Activated CD4-positive, alpha-beta memory T cell treated with anti-CD3 and anti-CD28 coated beads, Interleukin-2, amount 10 ng/mL, durations not matched to agents 7 days and 5 days (primary cell): ENCODE data around the gene MYO7B. TPM values are rescaled to one million over a fixed set of nuclear protein-coding genes. Genes with fewer than 3 reads are reported as not detected.

ENCODE experiments used
- CTCF ChIA-PET: fragments of 350-600 bp; sonication (Branson Sonifier 250); formaldehyde crosslinking; loops from one replicate; lab custom pipeline; 2021; ENCODE audit warnings: antibody characterized with exemption, inconsistent platforms; lab: Charles Lee
- POLR2A ChIA-PET: fragments of 350-600 bp; sonication (Branson Sonifier 250); formaldehyde crosslinking; loops from one replicate; lab custom pipeline; 2021; ENCODE audit warnings: antibody characterized with exemption; lab: Charles Lee
- DNase-seq: peaks from one replicate; pipeline ENCODE4 v3.0.0-alpha.2; 2020
- H3K27ac Mint-ChIP-seq: one replicate; pipeline ENCODE4 v1.8.0; 2021; ENCODE audit warnings: mild to moderate bottlenecking, mixed read lengths
- H3K27me3 Mint-ChIP-seq: one replicate; pipeline ENCODE4 v1.8.0; 2021; ENCODE audit warnings: mixed read lengths
- H3K36me3 Mint-ChIP-seq: one replicate; pipeline ENCODE4 v1.8.0; 2021; ENCODE audit warnings: low read depth, mixed read lengths
- H3K4me1 Mint-ChIP-seq: one replicate; pipeline ENCODE4 v1.8.0; 2021; ENCODE audit warnings: mixed read lengths
- H3K4me3 Mint-ChIP-seq: one replicate; pipeline ENCODE4 v1.8.0; 2021; ENCODE audit warnings: mild to moderate bottlenecking, mixed read lengths
- H3K9me3 Mint-ChIP-seq: one replicate; pipeline ENCODE4 v1.8.0; 2021; ENCODE audit warnings: mixed read lengths
- total RNA-seq, 2 experiments: library from RNA; stranded (reverse); gene quantifications; one replicate each; pipeline ENCODE4 v1.2.3, GENCODE V29; 2021

MYO7B gene
- total RNA-seq, 2 experiments from 2014 or later, result 0.13 to 0.18 TPM

DNA sequence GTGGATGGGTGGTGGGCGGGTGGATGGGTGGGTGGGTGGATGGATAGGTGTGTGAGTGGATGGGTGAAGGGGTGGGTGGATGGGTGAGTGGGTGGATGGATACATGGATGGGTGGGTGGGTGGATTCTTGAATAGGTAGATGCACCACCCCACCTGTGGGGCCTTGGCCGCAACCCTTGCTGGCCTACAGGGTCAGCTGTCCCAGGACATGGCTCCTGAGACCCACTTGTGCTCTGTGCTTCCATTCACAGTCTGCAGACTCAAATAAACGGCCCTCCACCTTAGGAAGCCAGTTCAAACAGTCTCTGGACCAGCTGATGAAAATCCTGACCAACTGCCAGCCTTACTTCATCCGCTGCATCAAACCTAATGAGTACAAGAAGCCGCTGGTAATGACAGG lies 54.4 kb downstream of the MYO7B start:
- Mint-ChIP-seq H3K9me3 (no peaks in the 10 kb centered on the region), H3K4me3 (no peak overlapping the region), H3K27ac (no peak overlapping the region), H3K4me1 (peaks cover 4% of the 10 kb centered on the region), H3K27me3 (peaks cover 19% of the 10 kb centered on the region), H3K36me3 (no peaks in the 10 kb centered on the region)
- ChIA-PET POLR2A (no interaction called here), CTCF (interaction anchor here (2.4 to 3.4 kb wide), 2 partner anchors 59 to 63 kb away, joined by 18 to 97 read pairs; no protein-coding TSS in a partner anchor)
- no peak for DNase-seq

DNA sequence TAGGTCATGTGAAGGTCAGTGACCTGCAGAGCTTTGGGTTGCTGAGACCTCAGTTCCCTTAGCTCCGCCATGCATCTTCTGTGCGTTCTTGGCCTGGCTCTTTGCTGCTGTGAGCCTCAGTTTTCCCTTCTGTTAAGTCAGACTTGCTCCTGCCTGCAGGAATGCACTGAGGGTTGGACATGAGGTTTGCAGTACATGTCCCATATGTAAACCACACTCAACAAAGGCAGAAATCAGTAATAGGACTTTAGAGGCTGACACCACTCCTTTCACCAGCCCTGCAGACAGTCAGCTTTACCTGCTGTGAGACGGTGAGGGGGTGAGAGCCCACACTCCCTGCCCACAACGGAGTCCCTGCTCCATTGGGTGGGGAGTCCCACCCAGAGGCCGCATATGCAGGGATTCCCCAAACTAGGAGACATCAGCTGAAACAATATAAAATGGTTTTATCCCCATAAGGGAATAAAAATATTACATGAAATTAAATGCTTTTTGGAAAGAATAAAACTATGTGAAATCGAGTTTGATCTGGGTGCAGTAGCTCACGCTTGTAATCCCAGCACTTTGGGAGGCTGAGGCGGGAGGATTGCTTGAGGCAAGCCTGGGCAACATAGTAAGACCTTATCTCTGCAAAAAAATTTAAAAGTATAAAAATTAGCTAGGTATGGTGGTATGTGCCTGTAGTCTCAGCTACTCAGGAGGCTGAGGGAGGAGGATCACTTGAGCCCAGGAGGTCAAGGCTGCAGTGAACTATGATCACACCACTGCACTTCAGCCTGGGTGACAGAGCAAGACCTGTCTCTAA lies 55.1 kb downstream of the MYO7B start:
- H3K4me3 Mint-ChIP-seq, result no peak overlapping the region
- no peak for DNase-seq
- H3K4me1 Mint-ChIP-seq, result peaks cover 4% of the 10 kb centered on the region
- no peaks in the 10 kb centered on the region for H3K36me3 Mint-ChIP-seq
- H3K27me3 Mint-ChIP-seq, result peaks cover 17% of the 10 kb centered on the region
- no peak overlapping the region for H3K27ac Mint-ChIP-seq
- POLR2A ChIA-PET, result interaction anchor here (0.6 to 1.7 kb wide), 3 partner anchors 10 to 64 kb away, joined by 3 to 6 read pairs (median 3); partner anchors contain the start of gene IWS1
- H3K9me3 Mint-ChIP-seq, result no peaks in the 10 kb centered on the region
- CTCF ChIA-PET, result interaction anchor here (0.6 to 3.4 kb wide), 33 partner anchors 8 to 401 kb away, joined by 3 to 97 read pairs (median 4); partner anchors contain the start of genes GPR17 and SFT2D3

DNA sequence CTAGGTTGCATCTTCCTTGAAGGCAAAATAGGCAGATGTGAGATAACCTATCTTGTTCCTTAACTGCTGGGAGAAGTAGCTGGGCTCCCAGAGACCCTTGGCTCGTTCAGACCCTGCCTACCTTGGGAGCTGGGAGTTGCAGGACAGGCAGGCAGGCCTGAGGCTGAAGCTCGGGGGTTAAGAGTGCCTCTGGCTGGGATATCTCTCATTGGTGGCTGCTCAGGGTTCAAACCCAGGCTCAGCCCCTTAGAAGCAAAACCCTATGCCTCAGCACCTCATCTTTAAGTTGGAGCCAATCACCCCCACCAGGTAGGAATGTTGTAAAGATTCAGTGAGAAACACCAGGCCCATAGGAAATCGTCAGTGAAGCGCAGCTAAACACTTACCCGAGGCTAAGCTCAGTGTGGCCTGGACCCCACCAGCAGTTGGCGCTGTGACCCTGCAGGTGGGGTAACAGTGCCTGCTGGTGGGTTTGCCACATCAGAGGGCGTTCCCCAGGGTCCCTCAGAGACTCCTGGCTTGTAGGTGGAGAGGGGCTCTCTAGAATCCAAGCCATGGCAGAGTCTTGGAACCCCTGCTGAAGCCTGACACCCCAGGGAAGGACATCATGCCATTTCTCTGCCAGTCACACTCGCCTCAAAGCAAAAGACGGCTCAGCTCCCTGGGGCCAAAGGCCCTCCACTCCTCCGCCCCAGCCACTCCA lies 55.9 kb downstream of the MYO7B start:
- Mint-ChIP-seq H3K27ac (no peak overlapping the region), H3K27me3 (peaks cover 13% of the 10 kb centered on the region), H3K36me3 (no peaks in the 10 kb centered on the region), H3K9me3 (no peaks in the 10 kb centered on the region), H3K4me3 (no peak overlapping the region), H3K4me1 (peaks cover 4% of the 10 kb centered on the region)
- ChIA-PET CTCF (interaction anchor here (0.6 to 3.4 kb wide), 33 partner anchors 8 to 400 kb away, joined by 3 to 97 read pairs (median 4); partner anchors contain the start of genes GPR17 and SFT2D3), POLR2A (interaction anchor here (0.6 to 1.7 kb wide), 3 partner anchors 11 to 65 kb away, joined by 3 to 6 read pairs (median 3); partner anchors contain the start of gene IWS1)
- DNase-seq, result peak; percentile 64

DNA sequence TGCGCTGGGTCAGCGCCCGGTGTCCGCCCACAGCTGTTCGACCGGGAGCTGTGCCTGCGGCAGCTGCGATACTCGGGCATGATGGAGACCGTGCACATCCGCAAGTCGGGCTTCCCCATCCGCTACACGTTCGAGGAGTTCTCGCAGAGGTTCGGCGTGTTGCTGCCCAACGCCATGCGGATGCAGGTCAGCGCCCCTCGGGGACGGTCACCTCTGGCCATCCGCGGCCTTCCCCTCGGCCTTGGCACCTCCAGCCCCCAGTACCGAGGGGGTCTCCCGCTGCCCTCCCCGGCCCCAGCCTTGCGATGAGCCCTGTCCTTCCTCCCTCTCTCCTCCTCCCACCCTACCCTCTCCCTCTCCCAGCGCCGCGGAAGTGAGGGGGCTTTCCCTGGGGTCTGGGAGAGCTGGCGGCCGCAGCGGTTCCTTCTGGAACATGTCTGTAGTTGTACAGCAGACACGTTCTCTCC lies 57.3 kb downstream of the MYO7B start:
- Mint-ChIP-seq H3K4me3 (no peak overlapping the region), H3K27me3 (peaks cover 9% of the 10 kb centered on the region), H3K9me3 (no peaks in the 10 kb centered on the region), H3K36me3 (no peaks in the 10 kb centered on the region), H3K27ac (no peak overlapping the region), H3K4me1 (peaks cover 5% of the 10 kb centered on the region)
- ChIA-PET POLR2A (interaction anchor here (1.0 to 1.7 kb wide), 2 partner anchors 39 to 57 kb away, joined by 3 to 6 read pairs; no protein-coding TSS in a partner anchor), CTCF (interaction anchor here (1.7 kb wide), 1 partner anchor 57 kb away, joined by 5 read pairs; no protein-coding TSS in a partner anchor)
- no peak for DNase-seq

DNA sequence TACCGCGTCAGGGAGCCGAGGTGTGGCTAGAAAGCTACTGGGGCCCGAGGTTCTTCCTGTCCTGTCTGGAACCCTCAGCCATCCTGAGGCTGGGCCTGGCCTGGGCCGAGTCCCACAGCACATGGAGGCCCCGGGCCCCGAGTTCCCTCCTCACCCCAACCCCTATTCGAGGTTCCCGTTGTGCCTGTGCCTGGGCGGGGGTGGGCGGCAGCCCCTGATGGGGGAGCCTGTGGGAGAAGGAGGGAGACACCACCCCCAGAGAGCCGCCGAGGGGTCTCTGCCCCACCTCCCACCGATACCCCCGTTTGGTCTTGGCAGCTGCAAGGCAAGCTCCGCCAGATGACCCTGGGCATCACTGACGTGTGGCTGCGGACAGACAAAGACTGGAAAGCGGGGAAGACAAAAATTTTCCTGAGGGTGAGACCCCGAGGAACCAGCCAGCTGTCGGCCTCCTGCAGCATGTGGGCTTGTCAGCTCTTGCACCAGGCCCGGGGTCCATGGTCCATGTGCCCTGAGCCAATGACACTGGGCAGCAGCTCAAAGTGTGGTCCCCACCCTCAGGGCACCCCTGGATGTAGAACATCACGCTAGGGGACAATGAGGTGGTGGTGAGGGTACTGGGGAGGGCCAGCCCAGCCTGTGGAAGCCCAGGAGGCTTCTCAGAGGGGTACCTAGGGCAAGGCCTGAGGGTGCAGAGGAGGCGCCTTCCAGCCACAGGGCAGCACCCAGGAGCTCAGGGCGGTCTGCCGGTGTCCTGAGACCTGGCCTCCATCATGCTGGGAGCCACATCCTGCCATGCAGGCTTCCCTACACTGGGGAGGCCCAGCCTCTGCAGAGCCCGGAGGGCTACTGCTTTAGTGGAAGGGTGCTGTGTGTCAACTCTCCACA lies 58.0 kb downstream of the MYO7B start:
- Mint-ChIP-seq H3K27me3 (peaks cover 9% of the 10 kb centered on the region), H3K4me1 (peaks cover 11% of the 10 kb centered on the region), H3K9me3 (no peaks in the 10 kb centered on the region), H3K4me3 (no peak overlapping the region), H3K27ac (no peak overlapping the region), H3K36me3 (no peaks in the 10 kb centered on the region)
- CTCF ChIA-PET, result interaction anchor here (1.7 kb wide), 1 partner anchor 57 kb away, joined by 5 read pairs; no protein-coding TSS in a partner anchor
- POLR2A ChIA-PET, result interaction anchor here (1.0 kb wide), 1 partner anchor 38 kb away, joined by 3 read pairs; no protein-coding TSS in a partner anchor
- no peak for DNase-seq

DNA sequence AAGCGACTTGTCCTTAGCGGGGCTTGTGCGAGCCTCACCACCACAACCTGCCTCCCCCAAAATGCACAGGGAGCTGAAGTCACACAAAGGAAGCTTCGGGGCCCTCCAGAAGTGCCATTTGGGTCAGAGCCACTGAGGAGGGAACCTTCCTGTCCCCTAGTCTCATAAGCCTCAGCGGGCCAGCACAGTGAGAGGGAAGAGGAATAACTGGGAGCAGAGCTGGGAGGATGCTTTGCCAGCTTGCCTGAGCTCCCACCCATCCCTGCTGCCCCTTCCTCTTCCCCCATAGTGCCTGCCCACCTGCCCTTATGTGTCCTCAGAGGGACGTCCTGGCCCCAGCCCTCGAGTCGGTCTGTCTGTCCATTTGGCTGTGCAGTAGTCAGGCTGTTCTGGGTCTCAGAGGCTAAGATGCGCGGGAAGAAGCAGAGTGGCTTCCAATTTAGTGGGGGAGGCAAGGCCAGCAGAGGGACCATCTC lies 58.7 kb downstream of the MYO7B start:
- no peak overlapping the region for H3K27ac Mint-ChIP-seq
- H3K27me3 Mint-ChIP-seq, result peaks cover 9% of the 10 kb centered on the region
- no peak for DNase-seq
- no peak overlapping the region for H3K4me3 Mint-ChIP-seq
- no peaks in the 10 kb centered on the region for H3K9me3 Mint-ChIP-seq
- CTCF ChIA-PET, result interaction anchor here (1.7 kb wide), 1 partner anchor 56 kb away, joined by 5 read pairs; no protein-coding TSS in a partner anchor
- H3K4me1 Mint-ChIP-seq, result peaks cover 12% of the 10 kb centered on the region
- POLR2A ChIA-PET, result no interaction called here
- H3K36me3 Mint-ChIP-seq, result no peaks in the 10 kb centered on the region

DNA sequence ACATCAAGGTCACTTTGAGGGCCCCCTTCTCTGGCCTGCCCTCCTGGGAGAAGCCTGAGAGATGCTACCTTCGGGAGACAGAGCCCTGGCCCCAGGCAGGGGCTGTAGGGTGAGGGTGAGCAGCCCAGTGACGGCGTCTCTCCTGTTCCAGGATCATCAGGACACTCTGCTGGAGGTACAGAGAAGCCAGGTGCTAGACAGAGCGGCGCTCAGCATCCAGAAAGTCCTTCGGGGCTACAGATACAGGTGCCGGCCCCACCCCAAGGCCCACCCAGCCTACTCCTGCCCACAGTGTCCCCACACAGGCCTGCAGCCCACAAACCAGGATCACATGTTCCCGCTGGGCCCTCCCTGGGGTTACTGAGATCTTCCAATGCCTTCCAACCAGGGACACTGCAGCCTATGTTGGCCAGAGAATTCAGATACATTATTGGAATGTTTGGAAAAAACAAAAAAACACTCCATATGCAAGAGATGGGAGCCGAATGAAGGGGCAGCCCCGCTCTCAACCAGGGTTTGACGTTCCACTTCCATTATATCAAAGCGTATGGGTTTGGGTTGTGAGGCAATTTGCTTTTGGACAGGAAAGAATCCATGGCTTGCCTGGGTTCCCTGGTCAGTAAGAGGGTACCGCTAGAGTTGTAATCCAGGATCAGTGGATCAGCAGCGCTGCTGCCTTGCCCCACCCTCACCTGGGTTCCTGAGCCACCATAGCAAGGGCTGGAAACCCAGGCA lies 61.0 kb downstream of the MYO7B start:
- DNase-seq, result no peak
- Mint-ChIP-seq H3K9me3 (peaks cover 2% of the 10 kb centered on the region), H3K27me3 (peaks cover 19% of the 10 kb centered on the region), H3K4me3 (no peak overlapping the region), H3K36me3 (no peaks in the 10 kb centered on the region), H3K27ac (no peak overlapping the region), H3K4me1 (peaks cover 12% of the 10 kb centered on the region)
- POLR2A ChIA-PET, result no interaction called here
- CTCF ChIA-PET, result interaction anchor here (1.1 kb wide), 1 partner anchor 53 kb away, joined by 3 read pairs; no protein-coding TSS in a partner anchor

DNA sequence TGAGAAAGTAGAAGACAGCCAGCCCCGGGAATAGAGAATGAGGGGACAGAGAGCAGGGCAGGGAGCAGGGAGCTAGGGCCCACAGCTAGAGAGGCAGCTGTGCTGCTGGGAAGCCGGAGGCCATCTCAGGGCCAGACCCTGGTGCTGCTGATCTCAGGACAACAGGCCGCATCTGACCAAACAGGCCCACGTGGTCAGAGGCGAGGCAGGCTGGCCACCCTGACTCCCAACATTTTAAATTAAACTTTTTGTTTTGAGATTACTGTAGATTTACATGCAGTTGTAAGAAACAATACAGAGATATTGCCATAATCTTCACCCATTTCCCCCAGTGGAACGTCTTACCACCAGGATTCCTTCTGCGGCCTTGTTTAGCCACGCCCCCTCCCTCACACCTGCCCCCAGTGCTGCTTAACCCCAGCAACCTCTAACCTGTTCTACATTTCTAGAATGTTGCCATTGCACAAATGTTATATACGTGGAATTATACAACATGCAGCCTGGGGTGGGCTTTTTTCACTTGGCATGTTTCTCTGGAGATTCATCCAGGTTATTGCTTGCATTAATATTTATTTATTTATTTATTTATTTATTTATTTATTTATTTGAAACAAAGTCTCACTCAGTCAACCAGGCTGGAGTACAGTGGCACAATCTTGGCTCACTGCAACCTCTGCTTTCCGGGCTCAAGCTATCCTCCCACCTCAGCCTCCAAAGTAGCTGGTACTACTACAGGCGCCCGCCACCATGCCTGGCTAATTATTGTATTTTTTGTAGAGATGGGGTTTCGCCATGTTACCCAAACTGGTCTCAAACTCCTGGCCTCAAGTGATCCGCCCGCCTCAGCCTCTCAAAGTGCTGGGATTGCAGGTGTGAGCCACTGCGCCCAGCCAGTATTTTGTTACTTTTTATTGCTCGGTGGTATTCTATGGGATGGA lies 61.8 kb downstream of the MYO7B start:
- no peak for DNase-seq
- CTCF ChIA-PET, result no interaction called here
- POLR2A ChIA-PET, result no interaction called here
- Mint-ChIP-seq H3K27me3 (peaks cover 19% of the 10 kb centered on the region), H3K36me3 (no peaks in the 10 kb centered on the region), H3K27ac (no peak overlapping the region), H3K4me3 (no peak overlapping the region), H3K4me1 (peaks cover 12% of the 10 kb centered on the region), H3K9me3 (peaks cover 6% of the 10 kb centered on the region)

DNA sequence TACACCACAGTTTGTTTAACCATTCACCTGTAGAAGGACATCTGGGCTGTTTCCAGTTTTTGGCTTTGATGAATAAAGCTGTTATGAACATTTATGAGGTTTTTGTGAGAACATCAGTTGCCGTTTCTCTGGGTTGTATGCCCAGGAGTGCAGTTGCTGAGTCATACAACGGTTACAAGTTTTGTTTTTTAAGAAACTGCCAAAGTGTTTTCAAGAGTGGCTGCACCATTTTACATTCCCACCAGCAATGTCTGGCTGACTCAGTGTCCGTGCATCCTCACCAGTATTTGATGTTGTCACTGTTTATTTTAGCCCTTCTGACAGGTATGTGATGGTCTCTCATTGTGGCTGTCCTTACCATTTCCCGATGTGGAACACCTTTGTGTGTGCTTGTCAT lies 62.5 kb downstream of the MYO7B start:
- peaks cover 12% of the 10 kb centered on the region for H3K4me1 Mint-ChIP-seq

DNA sequence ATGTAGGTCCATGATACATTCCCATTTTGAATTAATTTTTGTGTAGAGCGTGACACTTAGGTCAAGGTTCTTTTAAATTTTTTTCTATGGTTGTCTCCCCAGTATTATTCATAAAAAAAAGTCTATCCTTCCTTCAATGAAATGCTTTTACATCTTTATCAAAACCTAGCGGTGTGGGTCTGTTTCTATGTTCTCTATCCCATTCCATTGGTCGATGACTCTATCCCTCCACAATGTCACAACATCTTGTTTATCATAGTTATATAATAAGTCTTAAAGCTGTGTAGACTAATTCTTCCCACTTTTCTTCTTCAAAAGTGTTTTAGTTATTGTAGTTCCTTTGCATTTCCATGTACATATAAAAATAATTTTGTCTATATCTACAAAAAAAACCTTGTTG lies 63.2 kb downstream of the MYO7B start:
- no peak for DNase-seq
- ChIA-PET POLR2A (interaction anchor here (0.8 kb wide), 1 partner anchor 12 kb away, joined by 4 read pairs; no protein-coding TSS in a partner anchor), CTCF (interaction anchor here (1.9 kb wide), 1 partner anchor 51 kb away, joined by 5 read pairs; no protein-coding TSS in a partner anchor)
- Mint-ChIP-seq H3K27me3 (peaks cover 19% of the 10 kb centered on the region), H3K36me3 (no peaks in the 10 kb centered on the region), H3K27ac (no peak overlapping the region), H3K9me3 (peaks cover 10% of the 10 kb centered on the region), H3K4me3 (no peak overlapping the region), H3K4me1 (peaks cover 12% of the 10 kb centered on the region)

More for the DNA sequence above, 62.5 kb downstream of the MYO7B start:
- Mint-ChIP-seq H3K36me3 (no peaks in the 10 kb centered on the region), H3K4me3 (no peak overlapping the region), H3K27me3 (peaks cover 19% of the 10 kb centered on the region), H3K9me3 (peaks cover 8% of the 10 kb centered on the region), H3K27ac (no peak overlapping the region)
- CTCF ChIA-PET, result no interaction called here
- no peak for DNase-seq
- POLR2A ChIA-PET, result no interaction called here
